Fibroblast of pulmonary artery (primary cell): ENCODE data around the gene PRKCQ.
"Not testable (repeated sequence)": the region's sequence is repeated elsewhere in the genome, so short reads cannot be mapped to it uniquely, and the experiment has no call there.

Source experiments
- DNase-seq: peaks from one replicate; pipeline ENCODE4 v3.0.0-alpha.2; 2010; ENCODE audit warnings: low read depth
- H3K4me3 ChIP-seq: replicated peaks from 2 replicates; pipeline ENCODE4 v1.5.1; 2011; ENCODE audit warnings: low read depth, mild to moderate bottlenecking, control low read depth, low read length, moderate library complexity
- CTCF ChIP-seq: IDR thresholded peaks from 2 replicates; pipeline ENCODE4 v1.5.1; 2011; ENCODE audit warnings: mild to moderate bottlenecking, control low read depth, low read length, inconsistent platforms; ENCODE audit errors: missing control alignments

The PRKCQ gene

GRCh38 chr10:6474871-6475270 lies 105.2 kb downstream of the PRKCQ start:
- no peak for TF ChIP-seq CTCF
- no peak for DNase-seq
- H3K4me3 ChIP-seq: no peak overlapping the region

GRCh38 chr10:6473901-6474370 lies 106.1 kb downstream of the PRKCQ start:
- no peak overlapping the region for H3K4me3 ChIP-seq
- DNase-seq: no peak
- TF ChIP-seq CTCF: no peak

- no peak overlapping the region for H3K4me3 ChIP-seq
- TF ChIP-seq CTCF: no peak
- no peak for DNase-seq
Observed at GRCh38 chr10:6473430-6473829, 106.6 kb downstream of the PRKCQ start.

GRCh38 chr10:6472710-6473005 lies 107.4 kb downstream of the PRKCQ start:
- DNase-seq, H3K4me3 ChIP-seq: not testable (repeated sequence)

- TF ChIP-seq CTCF: no peak
- no peak for DNase-seq
- H3K4me3 ChIP-seq: no peak overlapping the region
Observed at GRCh38 chr10:6470894-6471618, 109.0 kb downstream of the PRKCQ start.

GRCh38 chr10:6469661-6470060 lies 110.4 kb downstream of the PRKCQ start:
- no peak for TF ChIP-seq CTCF
- DNase-seq: no peak
- H3K4me3 ChIP-seq: no peak overlapping the region

- H3K4me3 ChIP-seq: no peak overlapping the region
- no peak for DNase-seq
- no peak for TF ChIP-seq CTCF
Observed at GRCh38 chr10:6465854-6466601, 114.0 kb downstream of the PRKCQ start.
